ENCODE measurements around the gene SCNN1B. TPM values are rescaled to one million over a fixed set of nuclear protein-coding genes. Genes with fewer than 3 reads are reported as not detected.

The SCNN1B gene
- total RNA-seq: not detected in 2 replicates

GRCh38 chr16:23302045-23302956, at the start of gene SCNN1B:
SCNN1B (plus strand) TSS chr16:23302302; CDS start chr16:23348600, 46,298 bp downstream.

Other genes with a start within 250 kb of the SCNN1B start
- 5.0 and 6.4 TPM in 2 replicates for gene USP31, start 152.8 kb upstream of the SCNN1B start, total RNA-seq
- 0.08 and 0.13 TPM in 2 replicates for gene SCNN1G, start 119.6 kb upstream of the SCNN1B start, total RNA-seq
- gene COG7, start 150.9 kb downstream of the SCNN1B start, total RNA-seq: 11.1 and 14.0 TPM in 2 replicates
- 13.4 and 19.6 TPM in 2 replicates for gene GGA2, start 208.2 kb downstream of the SCNN1B start, total RNA-seq

Measured in epithelial cell of alveolus of lung (primary cell).